GM18526 (cell line): ENCODE data around the gene RAPGEF5.

Experiments
- POLR2A ChIP-seq: IDR thresholded peaks from 3 replicates; pipeline ENCODE4 v1.6.1; 2011; ENCODE audit not compliant: insufficient read length; ENCODE audit errors: extremely low read depth

RAPGEF5 gene

DNA sequence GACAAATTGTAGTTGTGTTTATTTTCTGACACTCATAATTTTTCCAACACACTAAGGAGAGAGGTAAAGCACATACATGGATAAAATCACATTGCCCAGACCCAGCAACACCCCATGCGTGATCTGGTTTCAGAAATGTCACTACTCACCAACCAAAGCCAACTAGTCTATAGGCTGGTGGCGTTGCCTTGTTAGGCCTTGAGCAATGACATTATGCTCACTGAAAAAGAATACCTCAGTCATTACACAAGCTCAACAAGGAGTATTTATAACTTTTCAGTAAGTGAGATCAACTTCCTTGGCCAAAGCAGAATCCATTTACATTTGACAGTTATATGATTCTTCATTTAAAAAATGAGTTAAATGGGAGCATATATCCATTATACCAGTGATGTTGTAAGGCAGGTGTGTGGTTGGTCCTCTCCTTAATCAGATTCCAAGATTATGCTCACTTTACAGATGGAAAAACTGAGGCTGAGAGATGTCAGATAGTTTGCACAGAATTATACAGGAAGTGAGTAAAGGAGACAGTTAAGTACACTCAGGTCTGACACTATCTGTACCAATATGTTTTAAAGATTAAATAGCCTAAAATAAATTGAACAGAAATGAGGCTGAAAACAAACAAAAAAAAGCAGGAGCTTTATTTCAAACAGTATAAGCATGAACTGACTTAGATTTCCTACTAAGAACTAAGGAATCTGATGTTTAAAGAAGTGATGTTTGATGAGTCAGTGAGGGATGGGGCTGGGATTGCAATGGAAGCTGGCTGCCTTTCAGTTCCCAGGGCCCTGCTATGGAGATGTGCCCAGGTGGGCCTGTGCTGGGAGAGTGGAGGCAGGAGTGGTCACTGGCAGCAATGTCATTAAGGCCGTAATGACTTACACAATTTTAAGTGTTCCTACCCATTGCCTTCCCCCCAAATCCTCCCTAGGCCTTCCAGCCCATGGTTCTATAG is 118.3 kb downstream of the RAPGEF5 start:
- no peak for TF ChIP-seq POLR2A

- TF ChIP-seq POLR2A, result no peak
These were observed 121.8 kb downstream of the RAPGEF5 start for GRCh38 chr7:22235134-22235533.

GRCh38 chr7:22234227-22234626 is 122.7 kb downstream of the RAPGEF5 start:
- TF ChIP-seq POLR2A, result no peak

DNA sequence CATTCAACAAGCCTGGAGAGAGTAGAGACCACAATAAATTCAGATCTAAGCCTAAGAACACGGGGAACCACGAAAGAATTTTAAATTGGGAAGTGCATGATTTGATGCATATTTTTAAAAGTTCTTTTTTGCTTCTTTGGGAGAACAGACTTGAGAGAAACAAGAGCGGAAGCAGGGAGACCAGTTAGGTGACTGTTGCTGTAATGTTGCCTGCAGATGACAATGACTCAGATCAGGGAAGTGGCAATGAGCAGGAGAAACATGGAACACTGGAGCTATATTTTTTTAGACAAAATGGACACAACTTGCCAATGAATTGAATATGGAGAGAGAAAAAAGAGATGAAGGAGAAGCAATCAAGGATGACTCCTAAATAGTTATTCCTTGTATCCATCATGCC is 125.1 kb downstream of the RAPGEF5 start:
- no peak for TF ChIP-seq POLR2A

- no peak for TF ChIP-seq POLR2A
These were observed 125.8 kb downstream of the RAPGEF5 start for GRCh38 chr7:22231141-22231540.

GRCh38 chr7:22230238-22230637 is 126.7 kb downstream of the RAPGEF5 start:
- no peak for TF ChIP-seq POLR2A

- no peak for TF ChIP-seq POLR2A
These were observed 127.8 kb downstream of the RAPGEF5 start for GRCh38 chr7:22229148-22229547.

DNA sequence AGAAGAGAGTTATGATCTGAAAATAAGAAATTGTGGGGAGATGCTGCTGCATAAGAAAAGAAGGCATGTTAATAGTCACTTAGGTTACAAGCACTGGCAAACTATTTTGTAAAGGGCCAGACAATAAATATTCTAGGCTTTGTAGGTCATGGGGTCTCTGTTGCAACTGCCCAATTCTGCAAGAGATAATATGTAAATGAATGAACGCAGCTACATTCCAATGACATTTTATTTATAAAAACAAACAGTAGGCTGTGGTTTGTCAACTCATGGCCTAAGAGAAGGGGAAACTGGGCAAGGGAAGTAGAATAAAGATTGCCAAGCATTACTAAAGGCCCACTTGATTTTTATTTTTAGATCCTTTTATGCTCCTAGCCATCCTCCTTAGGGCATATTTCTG is 133.1 kb downstream of the RAPGEF5 start:
- TF ChIP-seq POLR2A, result no peak

- TF ChIP-seq POLR2A, result no peak
These were observed 136.0 kb downstream of the RAPGEF5 start for GRCh38 chr7:22220941-22221340.

DNA sequence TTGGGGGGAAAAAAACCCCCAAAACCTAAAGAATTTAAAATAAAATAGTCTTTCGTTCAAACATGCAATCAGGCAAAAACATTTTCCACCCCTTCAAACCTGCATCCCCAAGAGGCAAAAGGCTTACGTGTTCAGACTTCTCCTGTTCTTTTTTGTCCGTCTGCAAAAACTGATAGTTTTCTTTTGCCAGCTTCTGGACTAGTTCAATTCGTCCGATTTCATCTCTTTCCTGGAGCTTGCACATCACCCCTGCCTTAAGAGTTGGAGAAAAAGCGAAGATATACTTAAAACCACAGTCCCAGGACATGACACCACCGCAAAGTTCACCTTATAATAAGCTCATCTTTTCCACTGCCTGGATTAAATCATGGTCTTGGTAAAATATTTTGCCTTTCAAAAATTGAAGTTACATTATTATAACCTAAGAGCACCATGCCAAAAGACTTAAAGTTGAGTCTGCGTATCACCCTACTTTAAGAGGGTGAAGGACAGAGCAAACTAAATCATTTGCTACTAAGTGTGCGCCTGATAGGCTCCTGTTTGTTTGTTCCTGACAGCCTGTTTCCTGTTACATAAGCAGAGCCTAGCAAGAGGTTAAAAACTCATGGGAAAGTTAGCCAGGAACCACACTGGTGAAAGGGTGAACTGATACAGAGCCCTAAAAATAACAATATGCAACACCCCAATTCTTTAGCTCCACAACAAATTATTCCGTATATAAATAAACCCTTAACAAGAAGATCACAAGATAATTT is 137.0 kb downstream of the RAPGEF5 start:
- TF ChIP-seq POLR2A, result no peak

DNA sequence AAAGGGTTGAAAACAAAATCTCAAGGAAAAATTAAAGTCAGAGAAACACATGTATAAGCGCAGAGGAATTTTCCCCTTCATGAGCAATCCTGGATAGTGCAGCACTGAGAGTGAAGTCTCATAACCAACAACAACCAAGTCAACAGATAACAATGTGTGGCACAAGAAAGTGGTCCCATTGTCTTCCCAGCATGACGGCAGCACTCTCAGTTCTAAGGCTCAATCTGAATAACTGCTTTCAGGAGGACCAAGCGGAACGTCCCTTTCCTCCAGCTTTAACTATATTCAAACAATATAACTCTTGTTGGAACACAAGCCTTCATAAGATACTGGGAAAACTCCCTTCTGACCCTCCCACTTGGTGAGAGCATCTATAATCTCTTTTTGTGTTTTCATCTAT is 137.9 kb downstream of the RAPGEF5 start:
- TF ChIP-seq POLR2A, result no peak

GRCh38 chr7:22216832-22217475 is 140.0 kb downstream of the RAPGEF5 start:
- TF ChIP-seq POLR2A, result no peak

DNA sequence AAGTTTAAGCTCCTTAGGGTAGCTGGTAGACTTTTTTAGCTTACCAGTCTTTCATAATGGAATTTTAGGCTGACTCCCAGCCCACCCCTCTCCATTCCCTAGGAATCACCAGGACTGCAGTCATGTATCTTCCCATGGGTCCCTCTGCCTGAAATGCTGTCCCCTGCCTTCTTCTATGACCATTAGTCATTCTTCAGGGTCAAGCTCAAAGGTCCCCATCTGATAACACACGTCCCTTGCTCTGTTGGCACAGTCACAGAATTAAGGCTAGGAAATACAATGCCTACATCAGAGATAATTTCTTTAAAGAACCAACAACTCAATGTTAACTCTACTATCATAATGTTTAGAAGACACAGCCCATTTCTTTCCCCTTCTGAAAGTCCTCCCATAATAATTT is 140.6 kb downstream of the RAPGEF5 start:
- no peak for TF ChIP-seq POLR2A

DNA sequence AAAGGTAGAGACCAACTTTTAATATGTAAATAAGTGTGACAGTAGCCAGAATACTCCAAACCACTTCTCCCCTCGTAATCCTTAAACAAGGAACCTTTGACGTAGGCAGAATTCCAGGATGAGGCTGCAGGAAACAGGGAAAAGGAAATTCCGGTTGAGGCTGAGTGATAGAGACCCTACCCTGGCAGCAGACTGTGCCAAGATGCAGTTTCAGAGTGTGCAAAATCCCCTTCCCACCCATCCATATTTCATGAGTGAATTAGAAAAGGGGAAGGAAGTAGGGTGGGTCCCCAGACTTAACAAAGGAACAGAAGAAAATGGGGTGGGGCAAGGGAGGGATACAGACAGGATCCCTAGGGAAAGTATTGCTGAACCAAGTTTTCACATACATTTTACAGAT is 143.0 kb downstream of the RAPGEF5 start:
- no peak for TF ChIP-seq POLR2A

GRCh38 chr7:22213081-22213480 is 143.9 kb downstream of the RAPGEF5 start:
- TF ChIP-seq POLR2A, result no peak

DNA sequence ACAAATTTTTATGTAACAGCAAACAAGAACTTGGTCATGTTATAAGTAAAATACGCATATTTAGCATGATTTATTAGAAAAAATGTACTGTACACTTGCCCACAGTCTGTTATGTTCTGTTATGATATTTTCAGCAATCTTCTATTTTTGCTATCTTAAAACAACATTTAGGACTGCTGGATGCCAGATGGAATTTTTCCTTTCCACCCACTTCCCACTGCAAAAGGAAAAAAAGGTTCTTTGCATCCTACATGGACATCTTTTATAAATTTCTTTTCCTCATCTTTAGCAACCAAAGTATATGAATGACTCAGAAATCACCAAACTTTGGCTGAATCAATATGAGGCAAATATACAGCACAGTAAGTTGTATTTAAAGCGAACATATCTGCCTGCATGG is 146.0 kb downstream of the RAPGEF5 start:
- no peak for TF ChIP-seq POLR2A
